SK-N-SH treated with all-trans-retinoic acid at 6 μM for 48 hours (cell line): ENCODE measurements around the gene SLX9.

Source experiments
- ATAC-seq: fragments of 200-7000 bp; cut with Tn5 transposase; 3 replicates; pipeline ENCODE4 v1.9.1; 2020; ENCODE audit warnings: mild to moderate bottlenecking, moderate library complexity
- ARNTL ChIP-seq: fragments of 450-650 bp; formaldehyde crosslinking; IDR thresholded peaks from 2 replicates; pipeline ENCODE4 v1.5.0; 2020; ENCODE audit warnings: low read depth, mild to moderate bottlenecking, moderate library complexity, borderline replicate concordance
- BACH2 ChIP-seq: fragments of 250-450 bp; sonication (Bioruptor Pico); IDR thresholded peaks from 2 replicates; pipeline ENCODE4 v1.9.0; 2021; ENCODE audit warnings: mild to moderate bottlenecking, borderline replicate concordance
- CSDC2 ChIP-seq: fragments of 250-450 bp; sonication (Bioruptor Pico); IDR thresholded peaks from 2 replicates; pipeline ENCODE4 v1.5.0; 2020; ENCODE audit warnings: mild to moderate bottlenecking, moderate library complexity
- PPARA ChIP-seq: fragments of 250-450 bp; sonication (Bioruptor Pico); IDR thresholded peaks from 2 replicates; pipeline ENCODE4 v1.5.0; 2020; ENCODE audit warnings: mild to moderate bottlenecking, borderline replicate concordance
- RARB ChIP-seq: fragments of 250-450 bp; sonication (Bioruptor Pico); IDR thresholded peaks from 2 replicates; pipeline ENCODE4 v1.8.0; 2021; ENCODE audit warnings: mild to moderate bottlenecking, moderate library complexity
- SNAI2 ChIP-seq: fragments of 250-450 bp; sonication (Bioruptor Pico); IDR thresholded peaks from 2 replicates; pipeline ENCODE4 v1.5.0; 2020; ENCODE audit warnings: mild to moderate bottlenecking, moderate library complexity
- TCF4 ChIP-seq: fragments of 250-450 bp; sonication (Bioruptor Pico); IDR thresholded peaks from 2 replicates; pipeline ENCODE4 v1.8.0; 2021; ENCODE audit warnings: mild to moderate bottlenecking, moderate library complexity, borderline replicate concordance
- TOX ChIP-seq: fragments of 250-450 bp; sonication (Bioruptor Pico); IDR thresholded peaks from 2 replicates; pipeline ENCODE4 v1.8.0; 2021; ENCODE audit warnings: mild to moderate bottlenecking, moderate library complexity, borderline replicate concordance
- ZC3H10 ChIP-seq: fragments of 250-450 bp; sonication (Bioruptor Pico); IDR thresholded peaks from 2 replicates; pipeline ENCODE4 v1.5.1; 2021; ENCODE audit warnings: mild to moderate bottlenecking, moderate library complexity
- ZFP3 ChIP-seq: fragments of 250-450 bp; sonication (Bioruptor Pico); IDR thresholded peaks from 2 replicates; pipeline ENCODE4 v1.5.0; 2020; ENCODE audit warnings: mild to moderate bottlenecking, moderate library complexity
- ZFP30 ChIP-seq: fragments of 450-650 bp; formaldehyde crosslinking; IDR thresholded peaks from 2 replicates; pipeline ENCODE4 v1.5.0; 2022; ENCODE audit warnings: mild to moderate bottlenecking, moderate library complexity
- ZNF565 ChIP-seq: fragments of 450-650 bp; formaldehyde crosslinking; conservative IDR thresholded peaks from 2 replicates; pipeline ENCODE4 v1.5.0; 2020; ENCODE audit warnings: low read depth, mild to moderate bottlenecking, moderate library complexity
- ZNF70 ChIP-seq: fragments of 450-650 bp; formaldehyde crosslinking; IDR thresholded peaks from 2 replicates; pipeline ENCODE4 v1.5.0; 2020; ENCODE audit warnings: mild to moderate bottlenecking, moderate library complexity
- ZNF8 ChIP-seq: fragments of 450-650 bp; formaldehyde crosslinking; IDR thresholded peaks from 2 replicates; pipeline ENCODE4 v1.5.0; 2020; ENCODE audit warnings: mild to moderate bottlenecking, moderate library complexity
- TF ChIP-seq, protein P1 (sequence below): fragments of 250-450 bp; sonication (Bioruptor Pico); IDR thresholded peaks from 2 replicates; pipeline ENCODE4 v1.5.0; 2020; ENCODE audit warnings: mild to moderate bottlenecking, moderate library complexity
- TF ChIP-seq, protein P2 (sequence below): fragments of 250-450 bp; sonication (Bioruptor Pico); IDR thresholded peaks from 2 replicates; pipeline ENCODE4 v1.8.0; 2021; ENCODE audit warnings: low read depth, mild to moderate bottlenecking, moderate library complexity, borderline replicate concordance
- TF ChIP-seq, protein P3 (sequence below): fragments of 250-450 bp; sonication (Bioruptor Pico); IDR thresholded peaks from 2 replicates; pipeline ENCODE4 v1.5.1; 2020; ENCODE audit warnings: low read depth, mild to moderate bottlenecking, moderate library complexity
- TF ChIP-seq, protein P4 (sequence below): fragments of 250-450 bp; sonication (Bioruptor Pico); IDR thresholded peaks from 2 replicates; pipeline ENCODE4 v1.5.1; 2021; ENCODE audit warnings: mild to moderate bottlenecking, moderate library complexity
- TF ChIP-seq, protein P5 (sequence below): fragments of 250-450 bp; sonication (Bioruptor Pico); IDR thresholded peaks from 2 replicates; pipeline ENCODE4 v1.8.0; 2020; ENCODE audit warnings: mild to moderate bottlenecking, moderate library complexity, borderline replicate concordance

Gene SLX9

DNA sequence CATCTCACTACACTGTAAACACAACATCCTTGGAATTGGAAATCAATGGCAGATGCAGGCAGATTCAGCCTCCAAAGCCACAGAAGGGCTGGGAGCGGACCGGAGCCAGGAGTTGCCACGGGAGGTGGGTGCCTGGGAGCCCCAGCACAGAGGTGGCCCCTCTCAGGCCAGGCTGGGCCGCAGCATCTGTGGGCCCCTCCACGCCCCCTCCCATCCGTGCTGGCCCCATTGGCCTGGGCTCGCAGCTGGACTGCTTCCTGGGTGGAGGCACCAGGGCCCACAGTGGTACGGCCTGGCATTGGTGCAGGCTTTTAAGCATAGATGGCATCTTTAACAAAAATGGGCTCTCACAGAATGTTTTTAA, 64.2 kb downstream of the SLX9 start:
- ATAC-seq, result no peak
- TF ChIP-seq CSDC2 (CRISPR knock-in tag), result no peak
- no peak for TF ChIP-seq SNAI2 (CRISPR knock-in tag)
- TF ChIP-seq ZC3H10, result no peak
- no peak for TF ChIP-seq ZFP3
- TF ChIP-seq ZNF565, result no peak
- TF ChIP-seq TCF4, result no peak
- no peak for TF ChIP-seq ZFP30 (CRISPR knock-in tag)
- TF ChIP-seq, protein P1, sequence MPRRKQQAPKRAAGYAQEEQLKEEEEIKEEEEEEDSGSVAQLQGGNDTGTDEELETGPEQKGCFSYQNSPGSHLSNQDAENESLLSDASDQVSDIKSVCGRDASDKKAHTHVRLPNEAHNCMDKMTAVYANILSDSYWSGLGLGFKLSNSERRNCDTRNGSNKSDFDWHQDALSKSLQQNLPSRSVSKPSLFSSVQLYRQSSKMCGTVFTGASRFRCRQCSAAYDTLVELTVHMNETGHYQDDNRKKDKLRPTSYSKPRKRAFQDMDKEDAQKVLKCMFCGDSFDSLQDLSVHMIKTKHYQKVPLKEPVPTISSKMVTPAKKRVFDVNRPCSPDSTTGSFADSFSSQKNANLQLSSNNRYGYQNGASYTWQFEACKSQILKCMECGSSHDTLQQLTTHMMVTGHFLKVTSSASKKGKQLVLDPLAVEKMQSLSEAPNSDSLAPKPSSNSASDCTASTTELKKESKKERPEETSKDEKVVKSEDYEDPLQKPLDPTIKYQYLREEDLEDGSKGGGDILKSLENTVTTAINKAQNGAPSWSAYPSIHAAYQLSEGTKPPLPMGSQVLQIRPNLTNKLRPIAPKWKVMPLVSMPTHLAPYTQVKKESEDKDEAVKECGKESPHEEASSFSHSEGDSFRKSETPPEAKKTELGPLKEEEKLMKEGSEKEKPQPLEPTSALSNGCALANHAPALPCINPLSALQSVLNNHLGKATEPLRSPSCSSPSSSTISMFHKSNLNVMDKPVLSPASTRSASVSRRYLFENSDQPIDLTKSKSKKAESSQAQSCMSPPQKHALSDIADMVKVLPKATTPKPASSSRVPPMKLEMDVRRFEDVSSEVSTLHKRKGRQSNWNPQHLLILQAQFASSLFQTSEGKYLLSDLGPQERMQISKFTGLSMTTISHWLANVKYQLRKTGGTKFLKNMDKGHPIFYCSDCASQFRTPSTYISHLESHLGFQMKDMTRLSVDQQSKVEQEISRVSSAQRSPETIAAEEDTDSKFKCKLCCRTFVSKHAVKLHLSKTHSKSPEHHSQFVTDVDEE (CRISPR knock-in tag), result no peak

DNA sequence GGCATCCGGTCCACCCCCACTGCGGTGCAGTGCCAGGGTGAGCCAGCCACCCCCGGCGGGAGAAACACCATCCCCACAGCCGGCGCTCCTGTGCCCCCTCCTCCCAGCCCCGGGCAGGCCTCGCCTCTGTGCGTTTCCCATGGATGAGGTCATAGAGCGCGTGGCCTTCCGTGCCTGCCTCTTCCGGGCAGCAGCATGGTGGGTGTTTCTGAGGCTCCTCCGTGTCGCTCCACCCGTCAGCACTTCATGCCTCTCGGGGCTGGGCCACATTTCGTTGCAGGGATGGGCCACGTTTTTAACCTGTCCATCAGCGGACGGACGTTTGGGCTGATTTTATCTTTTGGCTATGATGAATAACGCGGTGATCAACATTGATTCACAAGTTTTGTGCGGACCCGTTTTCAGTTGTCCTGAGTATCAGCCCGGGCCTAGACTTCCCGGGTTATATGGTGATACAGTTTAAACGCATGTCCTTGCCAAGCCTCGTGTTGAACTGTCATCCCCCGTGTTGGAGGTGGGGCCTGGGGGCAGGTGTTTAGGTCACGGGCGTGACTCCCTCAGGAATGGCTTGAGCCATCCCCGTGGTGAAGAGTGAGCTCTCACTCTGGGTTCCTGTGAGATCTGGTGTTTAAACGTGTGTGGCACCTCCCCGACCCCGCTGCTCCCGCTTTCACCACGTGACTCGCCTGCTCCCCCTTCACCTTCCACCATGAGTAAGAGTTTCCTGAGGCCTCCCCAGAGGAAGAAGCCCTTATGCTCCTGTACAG, 64.8 kb downstream of the SLX9 start:
- no peak for ATAC-seq

DNA sequence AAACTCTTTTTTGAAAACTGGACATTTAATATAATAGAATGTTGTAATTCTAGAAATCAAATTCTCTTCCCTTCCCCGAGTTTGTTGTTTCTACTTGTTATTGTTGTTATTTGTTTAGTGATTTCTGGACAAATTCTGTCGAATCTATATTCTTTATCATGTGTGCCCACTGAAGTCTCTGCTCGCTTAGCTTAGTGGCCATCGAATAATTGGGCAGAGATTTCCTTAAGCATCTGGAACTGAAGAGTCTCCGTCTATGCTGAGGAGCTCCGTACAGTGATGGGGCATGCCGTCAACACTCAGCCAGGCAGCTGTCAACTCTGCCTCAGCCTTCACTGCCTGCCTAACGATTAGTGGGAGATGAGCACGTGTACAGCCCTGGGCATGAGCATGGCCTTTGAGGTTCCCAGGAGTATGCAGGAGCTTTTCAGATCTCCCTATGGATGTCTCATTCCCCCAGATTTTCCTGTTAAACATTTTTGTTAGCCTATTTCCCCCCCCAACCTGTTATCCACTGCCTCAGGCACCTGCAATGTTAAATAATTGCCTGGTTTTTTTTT, 66.8 kb downstream of the SLX9 start:
- TF ChIP-seq ARNTL (CRISPR knock-in tag) (no peak), ZNF8 (CRISPR knock-in tag) (no peak), ZC3H10 (no peak)
- TF ChIP-seq, protein P1 (CRISPR knock-in tag), result no peak

More for the DNA sequence above, 64.8 kb downstream of the SLX9 start:
- TF ChIP-seq ZNF70, result no peak
- no peak for TF ChIP-seq TOX (CRISPR knock-in tag)
- TF ChIP-seq, protein P2, sequence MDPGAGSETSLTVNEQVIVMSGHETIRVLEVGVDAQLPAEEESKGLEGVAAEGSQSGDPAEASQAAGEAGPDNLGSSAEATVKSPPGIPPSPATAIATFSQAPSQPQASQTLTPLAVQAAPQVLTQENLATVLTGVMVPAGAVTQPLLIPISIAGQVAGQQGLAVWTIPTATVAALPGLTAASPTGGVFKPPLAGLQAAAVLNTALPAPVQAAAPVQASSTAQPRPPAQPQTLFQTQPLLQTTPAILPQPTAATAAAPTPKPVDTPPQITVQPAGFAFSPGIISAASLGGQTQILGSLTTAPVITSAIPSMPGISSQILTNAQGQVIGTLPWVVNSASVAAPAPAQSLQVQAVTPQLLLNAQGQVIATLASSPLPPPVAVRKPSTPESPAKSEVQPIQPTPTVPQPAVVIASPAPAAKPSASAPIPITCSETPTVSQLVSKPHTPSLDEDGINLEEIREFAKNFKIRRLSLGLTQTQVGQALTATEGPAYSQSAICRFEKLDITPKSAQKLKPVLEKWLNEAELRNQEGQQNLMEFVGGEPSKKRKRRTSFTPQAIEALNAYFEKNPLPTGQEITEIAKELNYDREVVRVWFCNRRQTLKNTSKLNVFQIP (CRISPR knock-in tag), result no peak
- TF ChIP-seq RARB (CRISPR knock-in tag), result no peak
- TF ChIP-seq BACH2 (CRISPR knock-in tag), result no peak
- no peak for TF ChIP-seq ZFP30 (CRISPR knock-in tag)
- TF ChIP-seq, protein P3, sequence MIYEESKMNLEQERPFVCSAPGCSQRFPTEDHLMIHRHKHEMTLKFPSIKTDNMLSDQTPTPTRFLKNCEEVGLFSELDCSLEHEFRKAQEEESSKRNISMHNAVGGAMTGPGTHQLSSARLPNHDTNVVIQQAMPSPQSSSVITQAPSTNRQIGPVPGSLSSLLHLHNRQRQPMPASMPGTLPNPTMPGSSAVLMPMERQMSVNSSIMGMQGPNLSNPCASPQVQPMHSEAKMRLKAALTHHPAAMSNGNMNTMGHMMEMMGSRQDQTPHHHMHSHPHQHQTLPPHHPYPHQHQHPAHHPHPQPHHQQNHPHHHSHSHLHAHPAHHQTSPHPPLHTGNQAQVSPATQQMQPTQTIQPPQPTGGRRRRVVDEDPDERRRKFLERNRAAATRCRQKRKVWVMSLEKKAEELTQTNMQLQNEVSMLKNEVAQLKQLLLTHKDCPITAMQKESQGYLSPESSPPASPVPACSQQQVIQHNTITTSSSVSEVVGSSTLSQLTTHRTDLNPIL (CRISPR knock-in tag), result no peak
- TF ChIP-seq PPARA, result no peak
- TF ChIP-seq, protein P4, sequence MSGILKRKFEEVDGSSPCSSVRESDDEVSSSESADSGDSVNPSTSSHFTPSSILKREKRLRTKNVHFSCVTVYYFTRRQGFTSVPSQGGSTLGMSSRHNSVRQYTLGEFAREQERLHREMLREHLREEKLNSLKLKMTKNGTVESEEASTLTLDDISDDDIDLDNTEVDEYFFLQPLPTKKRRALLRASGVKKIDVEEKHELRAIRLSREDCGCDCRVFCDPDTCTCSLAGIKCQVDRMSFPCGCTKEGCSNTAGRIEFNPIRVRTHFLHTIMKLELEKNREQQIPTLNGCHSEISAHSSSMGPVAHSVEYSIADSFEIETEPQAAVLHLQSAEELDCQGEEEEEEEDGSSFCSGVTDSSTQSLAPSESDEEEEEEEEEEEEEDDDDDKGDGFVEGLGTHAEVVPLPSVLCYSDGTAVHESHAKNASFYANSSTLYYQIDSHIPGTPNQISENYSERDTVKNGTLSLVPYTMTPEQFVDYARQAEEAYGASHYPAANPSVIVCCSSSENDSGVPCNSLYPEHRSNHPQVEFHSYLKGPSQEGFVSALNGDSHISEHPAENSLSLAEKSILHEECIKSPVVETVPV (CRISPR knock-in tag), result no peak
- TF ChIP-seq ZNF565, result no peak
- TF ChIP-seq ZC3H10, result no peak
- TF ChIP-seq, protein P5, sequence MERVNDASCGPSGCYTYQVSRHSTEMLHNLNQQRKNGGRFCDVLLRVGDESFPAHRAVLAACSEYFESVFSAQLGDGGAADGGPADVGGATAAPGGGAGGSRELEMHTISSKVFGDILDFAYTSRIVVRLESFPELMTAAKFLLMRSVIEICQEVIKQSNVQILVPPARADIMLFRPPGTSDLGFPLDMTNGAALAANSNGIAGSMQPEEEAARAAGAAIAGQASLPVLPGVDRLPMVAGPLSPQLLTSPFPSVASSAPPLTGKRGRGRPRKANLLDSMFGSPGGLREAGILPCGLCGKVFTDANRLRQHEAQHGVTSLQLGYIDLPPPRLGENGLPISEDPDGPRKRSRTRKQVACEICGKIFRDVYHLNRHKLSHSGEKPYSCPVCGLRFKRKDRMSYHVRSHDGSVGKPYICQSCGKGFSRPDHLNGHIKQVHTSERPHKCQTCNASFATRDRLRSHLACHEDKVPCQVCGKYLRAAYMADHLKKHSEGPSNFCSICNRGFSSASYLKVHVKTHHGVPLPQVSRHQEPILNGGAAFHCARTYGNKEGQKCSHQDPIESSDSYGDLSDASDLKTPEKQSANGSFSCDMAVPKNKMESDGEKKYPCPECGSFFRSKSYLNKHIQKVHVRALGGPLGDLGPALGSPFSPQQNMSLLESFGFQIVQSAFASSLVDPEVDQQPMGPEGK (CRISPR knock-in tag), result no peak
- no peak for TF ChIP-seq ARNTL (CRISPR knock-in tag)

More for the DNA sequence above, 66.8 kb downstream of the SLX9 start:
- ATAC-seq, result no peak
